ENCODE results near the gene AAMDC. TPM values are rescaled to one million over a fixed set of nuclear protein-coding genes. Genes with fewer than 3 reads are reported as not detected.
"Not testable (repeated sequence)": the region's sequence is repeated elsewhere in the genome, so short reads cannot be mapped to it uniquely, and the experiment has no call there.

The AAMDC gene
- total RNA-seq, 1 donor from 2014 or later = 28.2 TPM

- H3K9ac ChIP-seq (ENCODE audit: low read depth in 1 of 3, low read length in 3 of 3); H3K4me3 ChIP-seq (ENCODE audit: low read length in 3 of 3); H3K27me3 ChIP-seq (ENCODE audit: control insufficient read depth in 3 of 3, insufficient read depth in 3 of 3, low read length in 3 of 3); H3K9me3 ChIP-seq (ENCODE audit: control insufficient read depth in 3 of 3, low read length in 3 of 3); H3K27ac ChIP-seq (ENCODE audit: low read depth, low read length); H3K4me1 ChIP-seq (ENCODE audit: control insufficient read depth in 3 of 3, insufficient read depth in 3 of 3, low read length in 3 of 3): not testable (repeated sequence)
- H3K36me3 ChIP-seq (ENCODE audit: control insufficient read depth in 3 of 3, insufficient read depth in 3 of 3, low read length in 3 of 3) = peaks cover 6 to 23% (median 21%) of the 10 kb centered on the region in 3 donors
These were observed 69.2 kb downstream of the AAMDC start for GRCh38 chr11:77890100-77890614.

- H3K4me1 ChIP-seq (ENCODE audit: control insufficient read depth in 3 of 3, insufficient read depth in 3 of 3, low read length in 3 of 3); H3K27me3 ChIP-seq (ENCODE audit: control insufficient read depth in 3 of 3, insufficient read depth in 3 of 3, low read length in 3 of 3); H3K4me3 ChIP-seq (ENCODE audit: low read length in 3 of 3); H3K9ac ChIP-seq (ENCODE audit: low read depth in 1 of 3, low read length in 3 of 3); H3K9me3 ChIP-seq (ENCODE audit: control insufficient read depth in 3 of 3, low read length in 3 of 3); H3K27ac ChIP-seq (ENCODE audit: low read depth, low read length): not testable (repeated sequence)
- peaks cover 6 to 23% (median 21%) of the 10 kb centered on the region in 3 donors for H3K36me3 ChIP-seq (ENCODE audit: control insufficient read depth in 3 of 3, insufficient read depth in 3 of 3, low read length in 3 of 3)
These were observed 69.7 kb downstream of the AAMDC start for GRCh38 chr11:77890619-77891056.

- H3K4me1 ChIP-seq (ENCODE audit: control insufficient read depth in 3 of 3, insufficient read depth in 3 of 3, low read length in 3 of 3); H3K9me3 ChIP-seq (ENCODE audit: control insufficient read depth in 3 of 3, low read length in 3 of 3); H3K27ac ChIP-seq (ENCODE audit: low read depth, low read length); H3K4me3 ChIP-seq (ENCODE audit: low read length in 3 of 3); H3K27me3 ChIP-seq (ENCODE audit: control insufficient read depth in 3 of 3, insufficient read depth in 3 of 3, low read length in 3 of 3); H3K9ac ChIP-seq (ENCODE audit: low read depth in 1 of 3, low read length in 3 of 3): not testable (repeated sequence)
- H3K36me3 ChIP-seq (ENCODE audit: control insufficient read depth in 3 of 3, insufficient read depth in 3 of 3, low read length in 3 of 3) = peaks cover 2 to 18% (median 15%) of the 10 kb centered on the region in 3 donors
These were observed 70.3 kb downstream of the AAMDC start for GRCh38 chr11:77891256-77891655.

- H3K27me3 ChIP-seq (ENCODE audit: control insufficient read depth in 3 of 3, insufficient read depth in 3 of 3, low read length in 3 of 3); H3K4me1 ChIP-seq (ENCODE audit: control insufficient read depth in 3 of 3, insufficient read depth in 3 of 3, low read length in 3 of 3); H3K9ac ChIP-seq (ENCODE audit: low read depth in 1 of 3, low read length in 3 of 3); H3K4me3 ChIP-seq (ENCODE audit: low read length in 3 of 3); H3K27ac ChIP-seq (ENCODE audit: low read depth, low read length); H3K9me3 ChIP-seq (ENCODE audit: control insufficient read depth in 3 of 3, low read length in 3 of 3): not testable (repeated sequence)
- H3K36me3 ChIP-seq (ENCODE audit: control insufficient read depth in 3 of 3, insufficient read depth in 3 of 3, low read length in 3 of 3) = peaks cover 2 to 14% (median 12%) of the 10 kb centered on the region in 3 donors
These were observed 70.8 kb downstream of the AAMDC start for GRCh38 chr11:77891703-77892102.

GRCh38 chr11:77894949-77895348, 74.0 kb downstream of the AAMDC start:
- H3K9ac ChIP-seq (ENCODE audit: low read depth in 1 of 3, low read length in 3 of 3); H3K9me3 ChIP-seq (ENCODE audit: control insufficient read depth in 3 of 3, low read length in 3 of 3); H3K36me3 ChIP-seq (ENCODE audit: control insufficient read depth in 3 of 3, insufficient read depth in 3 of 3, low read length in 3 of 3): not testable (repeated sequence)

GRCh38 chr11:77908835-77909234, 87.9 kb downstream of the AAMDC start:
- no peak overlapping the region for H3K9ac ChIP-seq (ENCODE audit: low read depth in 1 of 3, low read length in 3 of 3)
- no peak overlapping the region for H3K4me3 ChIP-seq (ENCODE audit: low read length in 3 of 3)
- H3K36me3 ChIP-seq (ENCODE audit: control insufficient read depth in 3 of 3, insufficient read depth in 3 of 3, low read length in 3 of 3) = peaks cover 0 to 7% (median 7%) of the 10 kb centered on the region in 3 donors
- H3K27ac ChIP-seq (ENCODE audit: low read depth, low read length) = no peak overlapping the region
- H3K9me3 ChIP-seq (ENCODE audit: control insufficient read depth in 3 of 3, low read length in 3 of 3) = no peaks in the 10 kb centered on the region
- H3K27me3 ChIP-seq (ENCODE audit: control insufficient read depth in 3 of 3, insufficient read depth in 3 of 3, low read length in 3 of 3) = no peaks in the 10 kb centered on the region
- no peaks in the 10 kb centered on the region for H3K4me1 ChIP-seq (ENCODE audit: control insufficient read depth in 3 of 3, insufficient read depth in 3 of 3, low read length in 3 of 3)

More at GRCh38 chr11:77894949-77895348, 74.0 kb downstream of the AAMDC start:
- not testable (repeated sequence) for H3K27me3 ChIP-seq (ENCODE audit: control insufficient read depth in 3 of 3, insufficient read depth in 3 of 3, low read length in 3 of 3); H3K4me3 ChIP-seq (ENCODE audit: low read length in 3 of 3); H3K4me1 ChIP-seq (ENCODE audit: control insufficient read depth in 3 of 3, insufficient read depth in 3 of 3, low read length in 3 of 3); H3K27ac ChIP-seq (ENCODE audit: low read depth, low read length)

GRCh38 chr11:77909277-77909676, 88.3 kb downstream of the AAMDC start:
- Histone ChIP-seq H3K36me3 (ENCODE audit: control insufficient read depth in 3 of 3, insufficient read depth in 3 of 3, low read length in 3 of 3) (peaks cover 0 to 7% (median 7%) of the 10 kb centered on the region in 3 donors), H3K9ac (ENCODE audit: low read depth in 1 of 3, low read length in 3 of 3) (no peak overlapping the region), H3K27ac (ENCODE audit: low read depth, low read length) (no peak overlapping the region), H3K27me3 (ENCODE audit: control insufficient read depth in 3 of 3, insufficient read depth in 3 of 3, low read length in 3 of 3) (no peaks in the 10 kb centered on the region), H3K9me3 (ENCODE audit: control insufficient read depth in 3 of 3, low read length in 3 of 3) (no peaks in the 10 kb centered on the region), H3K4me3 (ENCODE audit: low read length in 3 of 3) (no peak overlapping the region), H3K4me1 (ENCODE audit: control insufficient read depth in 3 of 3, insufficient read depth in 3 of 3, low read length in 3 of 3) (no peaks in the 10 kb centered on the region)

GRCh38 chr11:77910828-77911227, 89.9 kb downstream of the AAMDC start:
- H3K9me3 ChIP-seq (ENCODE audit: control insufficient read depth in 3 of 3, low read length in 3 of 3); H3K9ac ChIP-seq (ENCODE audit: low read depth in 1 of 3, low read length in 3 of 3); H3K4me1 ChIP-seq (ENCODE audit: control insufficient read depth in 3 of 3, insufficient read depth in 3 of 3, low read length in 3 of 3); H3K27me3 ChIP-seq (ENCODE audit: control insufficient read depth in 3 of 3, insufficient read depth in 3 of 3, low read length in 3 of 3); H3K4me3 ChIP-seq (ENCODE audit: low read length in 3 of 3); H3K27ac ChIP-seq (ENCODE audit: low read depth, low read length); H3K36me3 ChIP-seq (ENCODE audit: control insufficient read depth in 3 of 3, insufficient read depth in 3 of 3, low read length in 3 of 3): not testable (repeated sequence)

- not testable (repeated sequence) for H3K4me3 ChIP-seq (ENCODE audit: low read length in 3 of 3); H3K9me3 ChIP-seq (ENCODE audit: control insufficient read depth in 3 of 3, low read length in 3 of 3); H3K4me1 ChIP-seq (ENCODE audit: control insufficient read depth in 3 of 3, insufficient read depth in 3 of 3, low read length in 3 of 3); H3K27me3 ChIP-seq (ENCODE audit: control insufficient read depth in 3 of 3, insufficient read depth in 3 of 3, low read length in 3 of 3); H3K9ac ChIP-seq (ENCODE audit: low read depth in 1 of 3, low read length in 3 of 3); H3K36me3 ChIP-seq (ENCODE audit: control insufficient read depth in 3 of 3, insufficient read depth in 3 of 3, low read length in 3 of 3); H3K27ac ChIP-seq (ENCODE audit: low read depth, low read length)
These were observed 92.8 kb downstream of the AAMDC start for GRCh38 chr11:77913608-77914306.

- H3K9ac ChIP-seq (ENCODE audit: low read depth in 1 of 3, low read length in 3 of 3); H3K4me3 ChIP-seq (ENCODE audit: low read length in 3 of 3); H3K4me1 ChIP-seq (ENCODE audit: control insufficient read depth in 3 of 3, insufficient read depth in 3 of 3, low read length in 3 of 3); H3K36me3 ChIP-seq (ENCODE audit: control insufficient read depth in 3 of 3, insufficient read depth in 3 of 3, low read length in 3 of 3); H3K9me3 ChIP-seq (ENCODE audit: control insufficient read depth in 3 of 3, low read length in 3 of 3); H3K27ac ChIP-seq (ENCODE audit: low read depth, low read length); H3K27me3 ChIP-seq (ENCODE audit: control insufficient read depth in 3 of 3, insufficient read depth in 3 of 3, low read length in 3 of 3): not testable (repeated sequence)
These were observed 93.4 kb downstream of the AAMDC start for GRCh38 chr11:77914307-77914791.
